T-helper 1 cell treated with Interleukin-12 subunit alpha and Interleukin-12 subunit beta and Interleukin-4 antibody, amounts not matched to agents 30 μg/mL and 1 μg/mL, for 36 hours (primary cell): Measurements from ENCODE around the gene CHSY1.
"Not testable (repeated sequence)": the region's sequence is repeated elsewhere in the genome, so short reads cannot be mapped to it uniquely, and the experiment has no call there.

Experiments
- H3K27ac Mint-ChIP-seq: one replicate; pipeline ENCODE4 v1.8.0; 2021; ENCODE audit warnings: mild to moderate bottlenecking, mixed read lengths
- H3K27me3 Mint-ChIP-seq: one replicate; pipeline ENCODE4 v1.8.0; 2021; ENCODE audit warnings: low read depth, mixed read lengths
- H3K36me3 Mint-ChIP-seq: one replicate; pipeline ENCODE4 v1.8.0; 2021; ENCODE audit warnings: low read depth, mixed read lengths
- H3K4me1 Mint-ChIP-seq: one replicate; pipeline ENCODE4 v1.8.0; 2021; ENCODE audit warnings: low read depth, mixed read lengths
- H3K4me3 Mint-ChIP-seq: one replicate; pipeline ENCODE4 v1.8.0; 2021; ENCODE audit warnings: mild to moderate bottlenecking, moderate library complexity, mixed read lengths
- H3K9me3 Mint-ChIP-seq: one replicate; pipeline ENCODE4 v1.8.0; 2021; ENCODE audit warnings: mixed read lengths

CHSY1 gene

GRCh38 chr15:101215681-101216080, 36.2 kb downstream of the CHSY1 start:
- Mint-ChIP-seq H3K4me1 (peaks cover 60% of the 10 kb centered on the region), H3K9me3 (no peaks in the 10 kb centered on the region), H3K27ac (no peak overlapping the region), H3K36me3 (peaks cover 22% of the 10 kb centered on the region), H3K4me3 (no peak overlapping the region), H3K27me3 (no peaks in the 10 kb centered on the region)

- H3K36me3 Mint-ChIP-seq, result peaks cover 16% of the 10 kb centered on the region
- H3K4me1 Mint-ChIP-seq, result peaks cover 61% of the 10 kb centered on the region
- not testable (repeated sequence) for H3K9me3 Mint-ChIP-seq, H3K27ac Mint-ChIP-seq, H3K27me3 Mint-ChIP-seq, H3K4me3 Mint-ChIP-seq
Measured at GRCh38 chr15:101214435-101215097, 37.3 kb downstream of the CHSY1 start.

GRCh38 chr15:101213570-101213969, 38.3 kb downstream of the CHSY1 start:
- Mint-ChIP-seq H3K4me1 (peaks cover 67% of the 10 kb centered on the region), H3K9me3 (no peaks in the 10 kb centered on the region), H3K36me3 (peaks cover 16% of the 10 kb centered on the region), H3K27me3 (no peaks in the 10 kb centered on the region), H3K4me3 (no peak overlapping the region), H3K27ac (no peak overlapping the region)

GRCh38 chr15:101213147-101213546, 38.7 kb downstream of the CHSY1 start:
- Mint-ChIP-seq H3K4me1 (peaks cover 65% of the 10 kb centered on the region), H3K9me3 (no peaks in the 10 kb centered on the region)

GRCh38 chr15:101211897-101212296, 40.0 kb downstream of the CHSY1 start:
- H3K9me3 Mint-ChIP-seq, result no peaks in the 10 kb centered on the region
- H3K4me3 Mint-ChIP-seq, result no peak overlapping the region
- no peak overlapping the region for H3K27ac Mint-ChIP-seq
- H3K36me3 Mint-ChIP-seq, result peaks cover 16% of the 10 kb centered on the region
- H3K4me1 Mint-ChIP-seq, result peaks cover 67% of the 10 kb centered on the region
- no peaks in the 10 kb centered on the region for H3K27me3 Mint-ChIP-seq

More at GRCh38 chr15:101213147-101213546, 38.7 kb downstream of the CHSY1 start:
- no peaks in the 10 kb centered on the region for H3K27me3 Mint-ChIP-seq
- H3K36me3 Mint-ChIP-seq, result peaks cover 16% of the 10 kb centered on the region
- no peak overlapping the region for H3K27ac Mint-ChIP-seq
- no peak overlapping the region for H3K4me3 Mint-ChIP-seq

- H3K27ac Mint-ChIP-seq, result no peak overlapping the region
- no peak overlapping the region for H3K4me3 Mint-ChIP-seq
- H3K27me3 Mint-ChIP-seq, result no peaks in the 10 kb centered on the region
- peaks cover 11% of the 10 kb centered on the region for H3K36me3 Mint-ChIP-seq
- H3K4me1 Mint-ChIP-seq, result peaks cover 69% of the 10 kb centered on the region
- H3K9me3 Mint-ChIP-seq, result no peaks in the 10 kb centered on the region
Measured at GRCh38 chr15:101210466-101210865, 41.4 kb downstream of the CHSY1 start.

GRCh38 chr15:101210058-101210457, 41.8 kb downstream of the CHSY1 start:
- H3K9me3 Mint-ChIP-seq, result no peaks in the 10 kb centered on the region
- H3K4me3 Mint-ChIP-seq, result no peak overlapping the region
- no peaks in the 10 kb centered on the region for H3K27me3 Mint-ChIP-seq
- H3K4me1 Mint-ChIP-seq, result peaks cover 73% of the 10 kb centered on the region
- H3K36me3 Mint-ChIP-seq, result peaks cover 14% of the 10 kb centered on the region
- peak overlapping the region; percentile 47 for H3K27ac Mint-ChIP-seq

- Mint-ChIP-seq H3K27ac (peak overlapping the region; percentile 47), H3K27me3 (no peaks in the 10 kb centered on the region), H3K4me3 (no peak overlapping the region)
Measured at GRCh38 chr15:101209285-101209845, 42.5 kb downstream of the CHSY1 start.

GRCh38 chr15:101207867-101208288, 44.0 kb downstream of the CHSY1 start:
- H3K27me3 Mint-ChIP-seq, result no peaks in the 10 kb centered on the region
- H3K27ac Mint-ChIP-seq, result peak overlapping the region; percentile 47
- H3K9me3 Mint-ChIP-seq, result no peaks in the 10 kb centered on the region
- H3K4me1 Mint-ChIP-seq, result peaks cover 75% of the 10 kb centered on the region
- peaks cover 13% of the 10 kb centered on the region for H3K36me3 Mint-ChIP-seq
- no peak overlapping the region for H3K4me3 Mint-ChIP-seq

More at GRCh38 chr15:101209285-101209845, 42.5 kb downstream of the CHSY1 start:
- Mint-ChIP-seq H3K4me1 (peaks cover 73% of the 10 kb centered on the region), H3K9me3 (no peaks in the 10 kb centered on the region), H3K36me3 (peaks cover 11% of the 10 kb centered on the region)

GRCh38 chr15:101206176-101206591, 45.7 kb downstream of the CHSY1 start:
- Mint-ChIP-seq H3K27me3 (no peaks in the 10 kb centered on the region), H3K36me3 (peaks cover 13% of the 10 kb centered on the region), H3K9me3 (no peaks in the 10 kb centered on the region), H3K27ac (peak overlapping the region; percentile 88), H3K4me1 (peaks cover 73% of the 10 kb centered on the region), H3K4me3 (peak overlapping the region; percentile 83)

GRCh38 chr15:101204739-101205535, 46.9 kb downstream of the CHSY1 start:
- H3K9me3 Mint-ChIP-seq, result no peaks in the 10 kb centered on the region
- H3K4me1 Mint-ChIP-seq, result peaks cover 77% of the 10 kb centered on the region
- peak overlapping the region; percentile 88 for H3K27ac Mint-ChIP-seq
- no peaks in the 10 kb centered on the region for H3K27me3 Mint-ChIP-seq
- H3K36me3 Mint-ChIP-seq, result peaks cover 13% of the 10 kb centered on the region
- H3K4me3 Mint-ChIP-seq, result peak overlapping the region; percentile 83

GRCh38 chr15:101203607-101204189, 48.1 kb downstream of the CHSY1 start:
- H3K36me3 Mint-ChIP-seq, result peaks cover 13% of the 10 kb centered on the region
- H3K9me3 Mint-ChIP-seq, result no peaks in the 10 kb centered on the region
- H3K4me3 Mint-ChIP-seq, result peak overlapping the region; percentile 64
- peak overlapping the region; percentile 83 for H3K27ac Mint-ChIP-seq
- peaks cover 77% of the 10 kb centered on the region for H3K4me1 Mint-ChIP-seq
- H3K27me3 Mint-ChIP-seq, result no peaks in the 10 kb centered on the region

- Mint-ChIP-seq H3K27ac (peak overlapping the region; percentile 83), H3K9me3 (no peaks in the 10 kb centered on the region), H3K4me3 (peak overlapping the region; percentile 64), H3K36me3 (peaks cover 13% of the 10 kb centered on the region), H3K4me1 (peaks cover 82% of the 10 kb centered on the region), H3K27me3 (no peaks in the 10 kb centered on the region)
Measured at GRCh38 chr15:101203029-101203573, 48.7 kb downstream of the CHSY1 start.

GRCh38 chr15:101201411-101202174, 50.3 kb downstream of the CHSY1 start:
- Mint-ChIP-seq H3K9me3 (no peaks in the 10 kb centered on the region), H3K27me3 (no peaks in the 10 kb centered on the region), H3K4me1 (peaks cover 78% of the 10 kb centered on the region), H3K36me3 (peaks cover 9% of the 10 kb centered on the region), H3K4me3 (peak overlapping the region; percentile 70), H3K27ac (peak overlapping the region; percentile 75)
